ENCODE results near the gene CADPS2. TPM values are rescaled to one million over a fixed set of nuclear protein-coding genes. Genes with fewer than 3 reads are reported as not detected.

The CADPS2 gene
- total and polyA plus RNA-seq, 2 of the 8 experiments (the other 6 are each of a cell fraction or from before 2014, with no cell fraction given): 8.9 to 22.3 TPM

DNA sequence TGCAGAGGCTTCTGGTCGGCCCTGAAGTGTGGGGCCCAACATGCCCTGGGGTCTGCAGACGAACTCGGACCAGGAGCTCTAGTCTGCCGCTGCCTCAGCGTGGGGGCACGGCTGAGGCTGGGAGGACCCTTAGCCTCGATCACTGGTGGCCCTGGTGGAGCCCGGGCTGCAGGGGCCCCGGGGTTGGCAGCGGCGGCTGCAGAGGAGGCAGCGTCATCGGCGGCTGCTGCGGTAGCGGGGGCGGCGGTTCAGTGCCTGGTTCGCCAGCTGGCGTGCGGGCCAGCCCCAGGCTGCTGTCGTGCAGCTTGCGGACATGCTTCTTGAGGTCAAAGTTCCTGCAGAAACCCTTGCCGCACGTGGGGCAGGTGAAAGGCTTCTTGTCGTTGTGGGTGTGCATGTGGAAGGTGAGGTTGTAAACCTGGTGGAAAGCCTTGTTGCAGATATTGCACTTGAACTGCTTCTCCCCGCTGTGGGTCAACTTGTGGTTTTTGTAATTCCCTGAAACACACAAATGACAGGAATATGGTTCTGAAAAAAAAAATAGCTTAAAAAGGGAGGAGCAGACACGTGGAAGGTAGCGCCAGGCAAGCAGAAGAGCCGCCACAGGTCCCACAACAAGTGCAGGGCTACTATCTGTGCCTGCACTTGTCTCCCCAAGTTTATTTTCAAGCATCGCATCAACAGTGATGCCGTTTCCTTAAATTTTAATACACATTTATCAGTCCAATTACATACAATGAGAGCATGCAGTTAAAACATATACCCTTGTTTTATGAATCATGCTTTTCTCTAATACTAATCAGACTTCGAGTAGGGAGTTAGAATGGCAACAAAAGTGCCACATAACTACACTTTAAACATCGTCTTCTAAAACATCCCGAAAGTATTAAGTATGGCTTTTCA is 584.2 kb downstream of the CADPS2 start (continued):
- TF ChIP-seq, protein P1, sequence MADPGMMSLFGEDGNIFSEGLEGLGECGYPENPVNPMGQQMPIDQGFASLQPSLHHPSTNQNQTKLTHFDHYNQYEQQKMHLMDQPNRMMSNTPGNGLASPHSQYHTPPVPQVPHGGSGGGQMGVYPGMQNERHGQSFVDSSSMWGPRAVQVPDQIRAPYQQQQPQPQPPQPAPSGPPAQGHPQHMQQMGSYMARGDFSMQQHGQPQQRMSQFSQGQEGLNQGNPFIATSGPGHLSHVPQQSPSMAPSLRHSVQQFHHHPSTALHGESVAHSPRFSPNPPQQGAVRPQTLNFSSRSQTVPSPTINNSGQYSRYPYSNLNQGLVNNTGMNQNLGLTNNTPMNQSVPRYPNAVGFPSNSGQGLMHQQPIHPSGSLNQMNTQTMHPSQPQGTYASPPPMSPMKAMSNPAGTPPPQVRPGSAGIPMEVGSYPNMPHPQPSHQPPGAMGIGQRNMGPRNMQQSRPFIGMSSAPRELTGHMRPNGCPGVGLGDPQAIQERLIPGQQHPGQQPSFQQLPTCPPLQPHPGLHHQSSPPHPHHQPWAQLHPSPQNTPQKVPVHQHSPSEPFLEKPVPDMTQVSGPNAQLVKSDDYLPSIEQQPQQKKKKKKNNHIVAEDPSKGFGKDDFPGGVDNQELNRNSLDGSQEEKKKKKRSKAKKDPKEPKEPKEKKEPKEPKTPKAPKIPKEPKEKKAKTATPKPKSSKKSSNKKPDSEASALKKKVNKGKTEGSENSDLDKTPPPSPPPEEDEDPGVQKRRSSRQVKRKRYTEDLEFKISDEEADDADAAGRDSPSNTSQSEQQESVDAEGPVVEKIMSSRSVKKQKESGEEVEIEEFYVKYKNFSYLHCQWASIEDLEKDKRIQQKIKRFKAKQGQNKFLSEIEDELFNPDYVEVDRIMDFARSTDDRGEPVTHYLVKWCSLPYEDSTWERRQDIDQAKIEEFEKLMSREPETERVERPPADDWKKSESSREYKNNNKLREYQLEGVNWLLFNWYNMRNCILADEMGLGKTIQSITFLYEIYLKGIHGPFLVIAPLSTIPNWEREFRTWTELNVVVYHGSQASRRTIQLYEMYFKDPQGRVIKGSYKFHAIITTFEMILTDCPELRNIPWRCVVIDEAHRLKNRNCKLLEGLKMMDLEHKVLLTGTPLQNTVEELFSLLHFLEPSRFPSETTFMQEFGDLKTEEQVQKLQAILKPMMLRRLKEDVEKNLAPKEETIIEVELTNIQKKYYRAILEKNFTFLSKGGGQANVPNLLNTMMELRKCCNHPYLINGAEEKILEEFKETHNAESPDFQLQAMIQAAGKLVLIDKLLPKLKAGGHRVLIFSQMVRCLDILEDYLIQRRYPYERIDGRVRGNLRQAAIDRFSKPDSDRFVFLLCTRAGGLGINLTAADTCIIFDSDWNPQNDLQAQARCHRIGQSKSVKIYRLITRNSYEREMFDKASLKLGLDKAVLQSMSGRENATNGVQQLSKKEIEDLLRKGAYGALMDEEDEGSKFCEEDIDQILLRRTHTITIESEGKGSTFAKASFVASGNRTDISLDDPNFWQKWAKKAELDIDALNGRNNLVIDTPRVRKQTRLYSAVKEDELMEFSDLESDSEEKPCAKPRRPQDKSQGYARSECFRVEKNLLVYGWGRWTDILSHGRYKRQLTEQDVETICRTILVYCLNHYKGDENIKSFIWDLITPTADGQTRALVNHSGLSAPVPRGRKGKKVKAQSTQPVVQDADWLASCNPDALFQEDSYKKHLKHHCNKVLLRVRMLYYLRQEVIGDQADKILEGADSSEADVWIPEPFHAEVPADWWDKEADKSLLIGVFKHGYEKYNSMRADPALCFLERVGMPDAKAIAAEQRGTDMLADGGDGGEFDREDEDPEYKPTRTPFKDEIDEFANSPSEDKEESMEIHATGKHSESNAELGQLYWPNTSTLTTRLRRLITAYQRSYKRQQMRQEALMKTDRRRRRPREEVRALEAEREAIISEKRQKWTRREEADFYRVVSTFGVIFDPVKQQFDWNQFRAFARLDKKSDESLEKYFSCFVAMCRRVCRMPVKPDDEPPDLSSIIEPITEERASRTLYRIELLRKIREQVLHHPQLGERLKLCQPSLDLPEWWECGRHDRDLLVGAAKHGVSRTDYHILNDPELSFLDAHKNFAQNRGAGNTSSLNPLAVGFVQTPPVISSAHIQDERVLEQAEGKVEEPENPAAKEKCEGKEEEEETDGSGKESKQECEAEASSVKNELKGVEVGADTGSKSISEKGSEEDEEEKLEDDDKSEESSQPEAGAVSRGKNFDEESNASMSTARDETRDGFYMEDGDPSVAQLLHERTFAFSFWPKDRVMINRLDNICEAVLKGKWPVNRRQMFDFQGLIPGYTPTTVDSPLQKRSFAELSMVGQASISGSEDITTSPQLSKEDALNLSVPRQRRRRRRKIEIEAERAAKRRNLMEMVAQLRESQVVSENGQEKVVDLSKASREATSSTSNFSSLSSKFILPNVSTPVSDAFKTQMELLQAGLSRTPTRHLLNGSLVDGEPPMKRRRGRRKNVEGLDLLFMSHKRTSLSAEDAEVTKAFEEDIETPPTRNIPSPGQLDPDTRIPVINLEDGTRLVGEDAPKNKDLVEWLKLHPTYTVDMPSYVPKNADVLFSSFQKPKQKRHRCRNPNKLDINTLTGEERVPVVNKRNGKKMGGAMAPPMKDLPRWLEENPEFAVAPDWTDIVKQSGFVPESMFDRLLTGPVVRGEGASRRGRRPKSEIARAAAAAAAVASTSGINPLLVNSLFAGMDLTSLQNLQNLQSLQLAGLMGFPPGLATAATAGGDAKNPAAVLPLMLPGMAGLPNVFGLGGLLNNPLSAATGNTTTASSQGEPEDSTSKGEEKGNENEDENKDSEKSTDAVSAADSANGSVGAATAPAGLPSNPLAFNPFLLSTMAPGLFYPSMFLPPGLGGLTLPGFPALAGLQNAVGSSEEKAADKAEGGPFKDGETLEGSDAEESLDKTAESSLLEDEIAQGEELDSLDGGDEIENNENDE (IDR thresholded peaks at IDR 0.05; ENCODE audit: insufficient replicate concordance, low read length): no peak
- TF ChIP-seq KDM1A (IDR thresholded peaks at IDR 0.05; ENCODE audit: borderline replicate concordance, low read length) (no peak), RNF2 (IDR thresholded peaks at IDR 0.05; ENCODE audit: borderline replicate concordance, low read depth, low read length, missing control alignments, poor library complexity, severe bottlenecking) (peak; percentile 100), SIN3A (conservative IDR thresholded peaks at IDR 0.05 in 1 of 2, IDR thresholded peaks at IDR 0.05 in 1 of 2; ENCODE audit: low read depth in 1 of 2, low read length in 2 of 2) (0 out of 4 replicates have a peak, but pooled peaks of 1 of the 2 experiments have one; percentile 64), CREB1 (IDR thresholded peaks at IDR 0.05) (peak; percentile 42; the same call in 1 of the 2 replicates), EZH2 (IDR thresholded peaks at IDR 0.05; ENCODE audit: low read depth, low read length, severe bottlenecking) (peak; percentile 92), SUZ12 (IDR thresholded peaks at IDR 0.05; ENCODE audit: low read length) (peak; percentile 97), SP2 (IDR thresholded peaks at IDR 0.05; ENCODE audit: low read length) (no peak), ASH2L (IDR thresholded peaks at IDR 0.05; ENCODE audit: low read length) (peak; percentile 37)

Data from H1 (cell line).